Epithelial cell of esophagus (primary cell): Measurements from ENCODE around the gene ZNF697.
"Not testable (repeated sequence)": the region's sequence is repeated elsewhere in the genome, so short reads cannot be mapped to it uniquely, and the experiment has no call there.

Experiments
- DNase-seq: peaks from one replicate; pipeline ENCODE4 v3.0.0; 2010; ENCODE audit warnings: low read depth
- H3K4me3 ChIP-seq: 2 replicates; pipeline ENCODE4 v1.5.1; 2011; ENCODE audit warnings: mild to moderate bottlenecking, low read length, control low read depth
- TF ChIP-seq, protein P1 (sequence below): IDR thresholded peaks from 2 replicates; pipeline ENCODE4 v1.5.1; 2011; ENCODE audit warnings: low read depth, mild to moderate bottlenecking, low read length, control low read depth, inconsistent platforms; ENCODE audit not compliant: insufficient read depth; ENCODE audit errors: missing control alignments

The ZNF697 gene

DNA sequence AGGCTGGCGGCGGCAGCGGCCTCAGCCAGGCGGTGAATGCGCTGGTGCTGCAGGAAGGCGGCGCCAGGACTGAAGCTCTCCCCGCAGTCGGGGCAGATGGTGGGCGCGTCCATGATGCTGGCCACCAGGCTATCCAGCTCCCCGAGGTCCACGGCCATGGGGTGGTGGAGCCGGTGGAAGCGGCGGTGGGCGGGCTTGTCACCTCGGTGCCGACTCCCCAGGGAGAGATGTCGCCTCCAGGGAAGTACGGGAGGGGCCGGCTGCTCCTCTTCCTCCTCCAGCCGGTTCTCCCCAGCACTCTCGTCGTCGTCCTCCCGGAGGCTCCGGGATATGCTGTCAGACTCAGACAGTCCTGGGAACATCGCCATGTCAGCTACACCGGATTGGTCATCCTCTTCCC is 24.4 kb downstream of the ZNF697 start:
- no peak for DNase-seq
- TF ChIP-seq, protein P1, sequence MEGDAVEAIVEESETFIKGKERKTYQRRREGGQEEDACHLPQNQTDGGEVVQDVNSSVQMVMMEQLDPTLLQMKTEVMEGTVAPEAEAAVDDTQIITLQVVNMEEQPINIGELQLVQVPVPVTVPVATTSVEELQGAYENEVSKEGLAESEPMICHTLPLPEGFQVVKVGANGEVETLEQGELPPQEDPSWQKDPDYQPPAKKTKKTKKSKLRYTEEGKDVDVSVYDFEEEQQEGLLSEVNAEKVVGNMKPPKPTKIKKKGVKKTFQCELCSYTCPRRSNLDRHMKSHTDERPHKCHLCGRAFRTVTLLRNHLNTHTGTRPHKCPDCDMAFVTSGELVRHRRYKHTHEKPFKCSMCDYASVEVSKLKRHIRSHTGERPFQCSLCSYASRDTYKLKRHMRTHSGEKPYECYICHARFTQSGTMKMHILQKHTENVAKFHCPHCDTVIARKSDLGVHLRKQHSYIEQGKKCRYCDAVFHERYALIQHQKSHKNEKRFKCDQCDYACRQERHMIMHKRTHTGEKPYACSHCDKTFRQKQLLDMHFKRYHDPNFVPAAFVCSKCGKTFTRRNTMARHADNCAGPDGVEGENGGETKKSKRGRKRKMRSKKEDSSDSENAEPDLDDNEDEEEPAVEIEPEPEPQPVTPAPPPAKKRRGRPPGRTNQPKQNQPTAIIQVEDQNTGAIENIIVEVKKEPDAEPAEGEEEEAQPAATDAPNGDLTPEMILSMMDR, result no peak
- no peak overlapping the region for H3K4me3 ChIP-seq

DNA sequence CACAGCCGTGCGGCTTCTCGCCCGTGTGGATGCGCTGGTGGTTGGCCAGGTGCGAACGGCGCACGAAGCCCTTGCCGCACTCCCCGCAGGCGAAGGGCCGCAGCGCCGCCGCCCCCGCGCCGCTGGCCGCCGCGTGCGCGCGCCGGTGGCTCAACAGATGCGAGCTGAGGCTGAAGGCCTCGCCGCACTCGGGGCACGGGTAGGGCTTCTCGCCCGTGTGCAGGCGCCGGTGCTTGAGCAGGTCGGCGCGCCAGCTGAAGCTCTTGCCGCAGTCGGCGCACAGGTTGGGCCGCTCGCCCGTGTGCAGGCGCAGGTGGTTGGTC is 24.9 kb downstream of the ZNF697 start:
- TF ChIP-seq, protein P1, result no peak
- no peak overlapping the region for H3K4me3 ChIP-seq
- no peak for DNase-seq

DNA sequence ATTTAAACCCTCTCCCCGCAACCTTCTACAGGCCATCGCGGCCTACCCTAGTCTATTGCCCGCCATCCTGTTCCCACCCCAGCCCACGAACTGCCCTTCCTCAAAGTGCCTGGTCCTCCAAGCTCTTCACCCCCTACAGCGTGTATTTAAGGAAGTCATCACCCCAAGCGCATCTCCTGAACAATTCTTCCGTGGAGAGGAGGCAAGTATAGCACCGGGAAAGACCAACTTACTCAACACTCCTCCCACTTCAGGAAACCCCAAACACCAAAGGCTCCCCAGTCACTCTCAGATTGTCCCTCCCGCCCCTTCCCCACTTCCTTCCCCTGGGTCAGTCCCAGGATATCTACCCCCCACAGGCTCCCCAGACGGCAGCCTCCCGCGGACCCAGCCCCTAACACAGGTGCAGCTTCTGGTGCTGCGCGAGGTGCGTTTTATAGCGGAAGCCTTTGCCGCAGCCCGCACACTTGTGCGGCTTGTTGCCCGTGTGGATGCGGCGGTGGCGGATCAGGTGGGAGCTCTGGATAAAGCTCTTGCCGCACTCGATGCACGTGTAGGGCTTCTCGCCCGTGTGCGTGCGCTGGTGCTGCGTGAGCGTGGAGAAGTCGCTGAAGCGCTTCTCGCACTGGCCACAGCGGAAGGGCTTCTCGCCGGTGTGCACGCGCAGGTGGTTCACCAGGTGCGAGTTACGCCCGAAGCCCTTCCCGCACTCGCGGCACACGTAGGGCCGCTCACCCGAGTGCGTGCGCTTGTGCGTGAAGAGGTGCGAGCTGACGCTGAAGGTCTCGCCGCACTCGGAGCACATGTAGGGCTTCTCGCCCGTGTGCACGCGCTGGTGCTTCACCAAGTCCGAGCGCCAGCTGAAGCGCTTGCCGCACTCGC is 25.5 kb downstream of the ZNF697 start:
- no peak for DNase-seq
- no peak overlapping the region for H3K4me3 ChIP-seq
- TF ChIP-seq, protein P1, result no peak

DNA sequence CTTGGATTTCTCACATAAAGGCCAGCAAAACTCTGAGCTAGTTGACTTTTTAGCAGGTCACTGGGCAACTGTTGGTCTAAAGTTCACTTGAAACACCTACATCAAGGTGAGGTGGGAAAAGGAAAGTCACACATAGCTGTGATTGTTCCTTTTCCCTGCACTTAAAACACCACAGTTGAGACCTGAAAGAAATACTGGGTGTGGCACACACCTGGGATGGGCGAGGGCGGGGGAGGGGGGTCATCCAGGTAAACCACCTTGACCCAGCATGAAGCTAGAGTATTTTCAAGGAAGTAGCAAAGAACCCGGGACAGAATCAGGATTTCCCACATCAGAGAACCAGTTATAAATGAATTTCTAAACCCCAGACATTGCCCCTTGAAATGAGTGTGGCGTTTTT is 26.4 kb downstream of the ZNF697 start:
- TF ChIP-seq, protein P1, result no peak
- H3K4me3 ChIP-seq, result no peak overlapping the region
- no peak for DNase-seq

DNA sequence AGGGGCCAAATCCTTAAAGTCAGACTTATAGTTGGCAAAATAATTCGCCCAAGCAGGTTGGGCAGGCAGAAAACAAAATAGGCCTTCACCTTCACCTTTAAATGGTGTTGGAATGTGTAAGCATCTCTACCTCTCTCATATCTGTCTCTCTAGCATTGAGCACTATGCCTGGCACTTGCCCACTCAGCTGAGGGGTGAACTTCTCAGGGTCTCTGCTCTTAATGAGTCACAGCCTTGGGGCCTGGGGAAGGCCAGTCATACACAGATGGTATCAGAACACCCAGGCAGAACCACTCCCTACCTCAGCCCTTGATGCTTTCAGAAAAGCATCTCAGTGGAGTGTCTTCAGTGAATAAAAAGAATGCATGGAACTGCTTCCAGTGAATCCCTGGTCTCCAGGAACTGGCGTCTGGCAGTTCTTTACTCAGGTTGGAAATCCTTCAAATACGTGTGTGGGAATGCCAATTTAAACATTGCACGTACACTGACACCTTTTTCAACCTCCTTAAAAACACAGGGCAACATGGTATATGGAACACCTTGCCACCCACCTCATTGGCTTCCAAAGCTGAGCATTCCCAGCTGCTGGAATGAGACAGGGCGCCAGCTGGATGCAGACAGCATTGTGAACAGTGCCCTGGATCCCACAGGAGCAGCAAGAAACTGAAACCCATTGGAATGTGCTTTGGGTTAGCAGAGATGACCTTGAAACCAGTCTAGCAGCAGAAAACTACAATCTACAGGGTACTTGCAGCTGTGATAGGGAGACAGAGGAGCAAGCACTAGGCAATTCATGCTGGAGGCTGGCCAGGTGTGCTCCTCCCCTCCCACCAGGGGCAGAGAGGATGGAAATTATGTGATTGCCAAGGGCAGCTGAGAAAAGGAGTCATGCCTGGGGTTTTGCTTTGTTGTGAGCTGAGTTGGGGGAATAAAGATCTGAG is 30.0 kb downstream of the ZNF697 start:
- no peak for DNase-seq
- no peak overlapping the region for H3K4me3 ChIP-seq
- TF ChIP-seq, protein P1, result no peak

DNA sequence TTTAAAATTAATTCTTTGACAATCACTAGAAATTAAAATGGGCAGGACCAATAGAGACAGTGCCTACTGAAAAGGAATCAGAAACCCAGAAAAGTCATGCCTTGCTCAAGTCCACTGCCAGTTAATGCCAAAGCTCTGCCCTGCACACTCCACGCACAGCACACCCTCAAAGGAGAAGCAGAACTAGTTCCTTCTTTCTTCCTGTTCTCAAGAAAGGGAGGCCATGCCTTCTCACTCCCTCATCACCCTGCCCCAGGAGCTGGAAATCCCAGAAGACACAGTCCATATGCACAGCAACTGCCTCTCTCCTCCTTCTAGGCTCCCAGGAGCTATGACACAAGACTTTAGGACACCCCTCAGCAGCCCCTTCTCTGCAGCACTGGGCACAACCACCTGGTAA is 31.3 kb downstream of the ZNF697 start:
- not testable (repeated sequence) for DNase-seq, H3K4me3 ChIP-seq

DNA sequence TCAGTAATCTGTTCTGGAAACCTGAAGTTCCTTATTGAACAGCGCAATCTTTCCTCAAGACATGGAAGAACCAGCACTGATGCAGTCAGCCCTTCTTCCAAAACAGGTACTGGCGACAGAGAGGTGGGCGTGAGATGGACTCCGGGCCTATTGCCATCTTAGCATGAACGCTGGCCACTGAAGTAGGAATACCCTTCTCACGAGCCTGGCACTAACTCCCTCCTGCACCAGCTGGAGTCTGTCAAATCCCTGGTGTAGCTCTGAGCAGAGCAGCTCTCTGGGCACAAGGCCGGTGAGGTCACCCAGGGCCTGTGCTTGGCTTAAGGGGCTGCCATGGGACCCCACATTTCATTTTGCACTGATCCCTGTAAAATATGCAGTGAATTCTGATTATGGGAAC is 33.0 kb downstream of the ZNF697 start:
- not testable (repeated sequence) for DNase-seq, H3K4me3 ChIP-seq
